MCF 10A (cell line): Measurements from ENCODE around the gene ODAD2. TPM values are rescaled to one million over a fixed set of nuclear protein-coding genes. Genes with fewer than 3 reads are reported as not detected.

ENCODE experiments used
- Bru-seq: library from RNA; stranded (reverse); fragments of 400-500 nt; gene quantifications from one replicate; lab custom pipeline; 2021; lab: Mats Ljungman, UMichigan
- BruChase-seq, 2 experiments: library from RNA; stranded (reverse); fragments of 400-500 nt; gene quantifications; one replicate each; lab custom pipeline; 2021; lab: Mats Ljungman, UMichigan
- BruUV-seq: library from RNA; stranded (reverse); fragments of 400-500 nt; replicated peaks from 2 replicates; lab custom pipeline; 2021; lab: Mats Ljungman, UMichigan
- CTCF ChIA-PET: fragments of 300-600 bp; sonication (Branson Sonifier 250); formaldehyde crosslinking; extraction: SDS; loops from one replicate; lab custom pipeline; 2021; ENCODE audit warnings: antibody characterized with exemption, inconsistent platforms; lab: Yijun Ruan, JAX
- POLR2A ChIA-PET: fragments of 300-600, 350-650 bp; sonication (Branson Sonifier 250); formaldehyde crosslinking; extraction: SDS; loops from one replicate; lab custom pipeline; 2020; ENCODE audit warnings: antibody characterized with exemption, inconsistent platforms; lab: Yijun Ruan, JAX
- DNase-seq: peaks from one replicate; pipeline ENCODE4 v3.0.0-alpha.2; 2018; ENCODE audit not compliant: unreplicated experiment
- H3K27ac Mint-ChIP-seq: one replicate; pipeline ENCODE4 v1.8.0; 2022; ENCODE audit warnings: mild to moderate bottlenecking, low read depth, mixed read lengths; ENCODE audit not compliant: unreplicated experiment
- H3K27me3 Mint-ChIP-seq: one replicate; pipeline ENCODE4 v1.8.0; 2022; ENCODE audit warnings: mixed read lengths; ENCODE audit not compliant: insufficient read depth, unreplicated experiment
- H3K36me3 Mint-ChIP-seq: one replicate; pipeline ENCODE4 v1.8.0; 2022; ENCODE audit warnings: mild to moderate bottlenecking, moderate library complexity, mixed read lengths; ENCODE audit not compliant: insufficient read depth, unreplicated experiment
- H3K4me1 Mint-ChIP-seq: one replicate; pipeline ENCODE4 v1.8.0; 2022; ENCODE audit warnings: mixed read lengths; ENCODE audit not compliant: insufficient read depth, unreplicated experiment
- H3K4me3 Mint-ChIP-seq: one replicate; pipeline ENCODE4 v1.8.0; 2022; ENCODE audit warnings: mild to moderate bottlenecking, moderate library complexity, mixed read lengths; ENCODE audit not compliant: unreplicated experiment
- H3K9me3 Mint-ChIP-seq: one replicate; pipeline ENCODE4 v1.8.0; 2022; ENCODE audit warnings: mixed read lengths; ENCODE audit not compliant: unreplicated experiment
- CTCF ChIP-seq: fragments of 200-600 bp; IDR thresholded peaks from one replicate; pipeline ENCODE4 v1.8.0; 2022; ENCODE audit warnings: antibody characterized with exemption, mild to moderate bottlenecking; ENCODE audit not compliant: unreplicated experiment
- intact Hi-C: fragments of 100-400 bp; cut with micrococcal nuclease; formaldehyde crosslinking; loops from 2 replicates; pipeline ENCODE4 v1.14.1; 2022
- long read RNA-seq: library from polyadenylated mRNA; stranded (forward); transcript quantifications from one replicate; pipeline ENCODE4 v2.0.0, GENCODE V29; 2022
- total RNA-seq: library from RNA; stranded (reverse); gene quantifications from 2 replicates; pipeline ENCODE4 v1.2.3, GENCODE V29; 2022

The ODAD2 gene, protein sequence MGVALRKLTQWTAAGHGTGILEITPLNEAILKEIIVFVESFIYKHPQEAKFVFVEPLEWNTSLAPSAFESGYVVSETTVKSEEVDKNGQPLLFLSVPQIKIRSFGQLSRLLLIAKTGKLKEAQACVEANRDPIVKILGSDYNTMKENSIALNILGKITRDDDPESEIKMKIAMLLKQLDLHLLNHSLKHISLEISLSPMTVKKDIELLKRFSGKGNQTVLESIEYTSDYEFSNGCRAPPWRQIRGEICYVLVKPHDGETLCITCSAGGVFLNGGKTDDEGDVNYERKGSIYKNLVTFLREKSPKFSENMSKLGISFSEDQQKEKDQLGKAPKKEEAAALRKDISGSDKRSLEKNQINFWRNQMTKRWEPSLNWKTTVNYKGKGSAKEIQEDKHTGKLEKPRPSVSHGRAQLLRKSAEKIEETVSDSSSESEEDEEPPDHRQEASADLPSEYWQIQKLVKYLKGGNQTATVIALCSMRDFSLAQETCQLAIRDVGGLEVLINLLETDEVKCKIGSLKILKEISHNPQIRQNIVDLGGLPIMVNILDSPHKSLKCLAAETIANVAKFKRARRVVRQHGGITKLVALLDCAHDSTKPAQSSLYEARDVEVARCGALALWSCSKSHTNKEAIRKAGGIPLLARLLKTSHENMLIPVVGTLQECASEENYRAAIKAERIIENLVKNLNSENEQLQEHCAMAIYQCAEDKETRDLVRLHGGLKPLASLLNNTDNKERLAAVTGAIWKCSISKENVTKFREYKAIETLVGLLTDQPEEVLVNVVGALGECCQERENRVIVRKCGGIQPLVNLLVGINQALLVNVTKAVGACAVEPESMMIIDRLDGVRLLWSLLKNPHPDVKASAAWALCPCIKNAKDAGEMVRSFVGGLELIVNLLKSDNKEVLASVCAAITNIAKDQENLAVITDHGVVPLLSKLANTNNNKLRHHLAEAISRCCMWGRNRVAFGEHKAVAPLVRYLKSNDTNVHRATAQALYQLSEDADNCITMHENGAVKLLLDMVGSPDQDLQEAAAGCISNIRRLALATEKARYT
- total RNA-seq (0.28 and 1.3 TPM in 2 replicates), Bru-seq, nascent RNA (percentile 16 among the genes with signal in this experiment), BruChase-seq, experiment 1, labeled RNA remaining after a 6-hour chase (percentile 13 among the genes with signal in this experiment), BruChase-seq, experiment 2, labeled RNA remaining after a 2-hour chase (percentile 15 among the genes with signal in this experiment)
- long read RNA-seq, partial matches to known transcripts: 0 of 3 reads
- long read RNA-seq, other reads (novel, unspliced or antisense): 3 of 3 reads

DNA sequence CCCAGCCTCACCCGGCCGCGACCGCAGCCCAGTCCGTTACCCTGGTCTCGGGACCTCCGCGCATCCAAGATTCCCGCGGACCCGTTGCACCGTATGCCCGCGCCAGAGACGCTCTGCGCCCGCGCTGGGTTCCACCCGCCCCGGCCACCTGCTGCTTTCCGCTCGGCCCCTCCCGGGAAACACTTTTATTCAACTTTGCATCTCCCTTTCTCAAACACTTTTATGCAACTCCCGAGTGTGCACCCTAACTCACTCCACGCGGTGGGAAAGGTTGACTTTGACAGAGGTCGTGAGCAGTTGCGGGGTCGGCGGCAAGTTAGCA is at the start of gene ODAD2:
Gene ODAD2, minus strand, starts transcription at position 126 of the 322 bp plus-strand sequence. CDS start 3,937 bp downstream, outside the sequence.
- no peaks in the 10 kb centered on the region for H3K4me1 Mint-ChIP-seq
- POLR2A ChIA-PET: no interaction called here
- peaks cover 10% of the 10 kb centered on the region for H3K9me3 Mint-ChIP-seq
- TF ChIP-seq CTCF: no peak
- peak within 1 kb of the TSS; percentile 79 for H3K4me3 Mint-ChIP-seq
- H3K36me3 Mint-ChIP-seq: peaks cover 11% of the 10 kb centered on the region
- H3K27ac Mint-ChIP-seq: peak within 1 kb of the TSS; percentile 75
- intact Hi-C loops: no loop called here
- BruUV-seq: no TSS peak
- H3K27me3 Mint-ChIP-seq: no peaks in the 10 kb centered on the region
- CTCF ChIA-PET: no interaction called here
- DNase-seq: no peak

DNA sequence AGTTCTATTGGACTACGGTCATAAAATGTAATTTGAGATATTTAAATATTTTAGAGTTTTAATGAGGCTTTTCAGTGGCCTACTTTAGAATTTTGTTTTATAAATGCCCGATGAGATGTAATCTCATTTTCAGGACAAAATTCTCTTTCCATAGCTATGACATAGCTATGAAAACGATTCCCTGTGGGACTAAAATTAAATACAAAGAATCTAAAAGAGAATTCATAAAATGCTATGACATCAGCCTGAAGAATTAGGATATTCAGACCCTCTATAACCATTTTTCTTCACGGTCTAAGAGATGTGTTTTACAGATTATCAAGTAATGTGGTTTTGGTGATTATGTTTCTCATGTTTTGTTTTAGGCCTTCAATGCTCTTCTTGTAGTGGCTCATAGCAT is 48.2 kb upstream of the ODAD2 start:
- intact Hi-C loops: no loop called here
- no peak overlapping the region for H3K27ac Mint-ChIP-seq
- BruUV-seq: no TSS peak
- no peaks in the 10 kb centered on the region for H3K36me3 Mint-ChIP-seq
- no peaks in the 10 kb centered on the region for H3K9me3 Mint-ChIP-seq
- no peaks in the 10 kb centered on the region for H3K27me3 Mint-ChIP-seq
- no peak overlapping the region for H3K4me3 Mint-ChIP-seq
- ChIA-PET CTCF (no interaction called here), POLR2A (no interaction called here)
- H3K4me1 Mint-ChIP-seq: no peaks in the 10 kb centered on the region
- no peak for TF ChIP-seq CTCF
- no peak for DNase-seq

DNA sequence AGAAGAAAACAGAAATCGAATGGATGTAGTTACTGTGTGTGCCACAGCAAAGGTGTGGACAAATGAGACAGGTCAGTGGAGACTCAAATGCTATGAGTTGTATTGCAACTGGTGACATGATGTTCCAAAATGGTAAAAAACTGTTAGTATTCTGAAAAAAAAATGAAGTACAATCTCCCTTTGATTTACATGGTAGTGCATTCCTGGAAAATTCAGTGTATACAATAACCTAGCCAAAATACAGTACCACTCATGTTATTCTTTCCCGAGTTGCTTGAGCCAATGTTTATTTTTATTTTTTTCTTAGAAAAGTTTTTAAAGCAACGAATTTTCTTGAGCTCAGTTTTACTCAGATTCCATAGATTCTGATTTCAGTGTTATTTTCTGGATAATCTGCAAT is 47.7 kb upstream of the ODAD2 start:
- ChIA-PET POLR2A (no interaction called here), CTCF (no interaction called here)
- BruUV-seq: no TSS peak
- Mint-ChIP-seq H3K36me3 (no peaks in the 10 kb centered on the region), H3K27ac (no peak overlapping the region), H3K9me3 (no peaks in the 10 kb centered on the region), H3K4me3 (no peak overlapping the region), H3K4me1 (no peaks in the 10 kb centered on the region), H3K27me3 (no peaks in the 10 kb centered on the region)
- intact Hi-C loops: no loop called here
- TF ChIP-seq CTCF: no peak
- DNase-seq: no peak
